Glomerular endothelial cell (primary cell): Measurements from ENCODE around the gene RPS6KC1. TPM values are rescaled to one million over a fixed set of nuclear protein-coding genes. Genes with fewer than 3 reads are reported as not detected.
"Not testable (repeated sequence)": the region's sequence is repeated elsewhere in the genome, so short reads cannot be mapped to it uniquely, and the experiment has no call there.

Source experiments
- DNase-seq: peaks from one replicate; pipeline ENCODE4 v3.0.0-alpha.2; 2011; ENCODE audit warnings: low read depth, low spot score; ENCODE audit errors: extremely low read depth
- total RNA-seq: library from RNA; depleted of rRNA; stranded (reverse); fragments of >200 nt; gene quantifications from 2 replicates; pipeline ENCODE4 v1.2.3, GENCODE V29; 2015

Gene RPS6KC1
- total RNA-seq, 1 donor from 2014 or later: 18.4 TPM

DNA sequence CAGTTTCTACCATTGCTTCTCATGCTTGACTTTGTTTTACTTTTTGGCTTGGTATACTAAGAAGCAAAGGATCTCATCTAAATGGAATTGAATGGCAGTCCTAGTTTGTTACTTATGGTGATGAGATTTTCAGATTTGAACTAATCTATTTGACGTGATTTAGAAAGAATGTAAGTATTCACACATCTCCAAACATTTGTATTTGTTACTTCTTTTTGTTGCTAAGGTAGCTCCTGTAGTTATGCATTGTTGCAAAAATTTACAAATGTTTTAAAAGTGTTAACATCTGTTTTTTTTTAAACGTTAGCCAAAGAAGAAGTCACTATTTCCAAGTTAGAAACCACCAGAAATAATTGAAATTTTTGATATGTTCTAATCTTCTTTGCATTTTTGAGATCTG lies 222.5 kb downstream of the RPS6KC1 start:
- DNase-seq: no peak

- DNase-seq: no peak
These were observed 223.1 kb downstream of the RPS6KC1 start for GRCh38 chr1:213274140-213274539.

DNA sequence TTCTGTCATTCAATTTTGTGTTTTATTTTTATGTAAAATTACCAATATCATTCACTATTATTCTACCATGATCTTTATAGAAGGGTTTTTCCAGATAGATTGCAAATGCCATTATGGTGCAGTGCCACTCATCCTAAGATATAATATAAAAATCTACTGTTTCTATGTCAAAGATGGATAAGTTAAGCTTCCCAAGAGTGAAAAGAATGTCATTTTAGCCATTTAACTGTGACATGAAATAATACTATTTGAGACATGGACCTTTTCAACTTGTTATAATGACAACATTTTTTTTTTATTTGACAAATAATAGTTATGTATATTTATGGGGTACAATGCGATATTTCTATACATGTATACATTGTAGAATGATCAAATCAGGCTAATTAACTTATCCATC lies 224.3 kb downstream of the RPS6KC1 start:
- DNase-seq: no peak

DNA sequence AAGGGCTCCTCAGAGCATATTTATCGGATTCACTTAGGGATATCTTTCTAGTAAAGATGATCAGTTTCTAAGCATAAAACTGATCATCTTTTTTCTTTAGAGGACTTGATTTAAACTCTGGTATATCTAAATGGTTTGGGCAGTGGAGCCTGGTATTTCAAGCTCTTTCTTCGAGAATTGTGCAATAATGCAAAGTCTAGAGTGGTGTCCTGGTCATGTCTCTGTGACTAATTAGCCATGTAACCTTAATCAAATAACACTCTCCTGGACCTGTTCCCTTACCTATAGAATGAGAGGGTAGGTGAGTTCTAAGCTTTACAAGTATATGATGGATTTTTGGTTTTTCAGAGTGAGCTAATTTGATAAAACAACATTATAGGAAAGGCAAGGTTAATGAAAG lies 225.2 kb downstream of the RPS6KC1 start:
- DNase-seq: no peak

DNA sequence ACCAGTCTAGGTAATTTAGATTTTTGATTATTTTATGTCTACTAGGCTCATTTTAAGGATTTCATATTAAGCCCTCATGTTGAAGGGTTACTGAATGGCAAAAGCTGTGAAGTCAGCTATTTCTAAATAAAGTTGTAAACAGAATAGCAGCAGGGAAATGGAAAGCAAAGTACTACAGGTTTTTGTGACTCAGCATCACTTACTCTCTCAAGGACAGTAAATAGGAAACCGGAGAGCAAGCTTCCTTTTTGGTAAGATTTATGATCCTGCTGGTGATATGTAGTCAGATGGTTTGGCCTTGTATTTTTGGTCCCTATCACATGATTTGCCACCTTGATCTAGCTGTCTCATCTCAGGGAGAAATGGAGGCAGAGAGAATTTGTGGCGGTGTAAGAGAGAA lies 226.0 kb downstream of the RPS6KC1 start:
- DNase-seq: no peak

GRCh38 chr1:213279410-213279809 lies 228.4 kb downstream of the RPS6KC1 start:
- DNase-seq: no peak

GRCh38 chr1:213281640-213282301 lies 230.7 kb downstream of the RPS6KC1 start:
- DNase-seq: no peak

DNA sequence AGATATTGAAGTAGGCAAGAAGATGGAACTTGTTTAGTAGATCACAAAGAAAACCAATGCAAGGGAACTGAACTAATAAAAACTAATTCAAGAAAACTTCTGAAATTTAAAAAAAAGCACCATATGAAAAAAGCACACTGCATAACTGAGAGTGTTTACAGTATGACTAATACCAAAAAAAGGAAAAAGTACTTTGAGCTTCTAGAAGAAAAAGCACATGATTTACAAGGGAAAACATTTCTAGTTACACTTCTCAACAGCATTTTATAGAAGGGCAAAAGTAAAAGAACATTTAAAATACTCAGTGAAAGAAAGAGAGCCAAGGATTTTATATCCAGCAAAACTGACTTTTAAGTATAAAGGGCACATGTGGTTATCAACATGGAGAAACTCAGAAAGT lies 233.6 kb downstream of the RPS6KC1 start:
- no peak for DNase-seq

DNA sequence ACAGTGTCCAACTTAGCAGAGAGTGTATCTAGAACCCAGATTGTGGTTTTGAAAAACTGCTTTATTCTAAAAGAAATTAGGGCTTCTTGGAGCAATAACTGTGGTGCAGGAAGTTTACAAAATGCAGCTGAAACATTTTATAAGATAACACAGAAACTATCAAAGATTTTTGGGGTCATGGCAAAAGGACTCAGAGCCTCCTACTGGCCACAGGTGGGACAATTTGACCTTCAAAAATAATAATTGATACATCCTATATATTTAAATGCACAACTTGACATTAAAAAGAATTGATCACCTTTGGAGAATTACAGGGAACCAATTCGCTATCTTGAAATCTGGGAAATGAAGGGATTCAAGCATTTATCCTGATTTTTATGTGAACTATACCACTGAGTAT lies 235.2 kb downstream of the RPS6KC1 start:
- DNase-seq: no peak

GRCh38 chr1:213287987-213288386 lies 236.9 kb downstream of the RPS6KC1 start:
- no peak for DNase-seq

DNA sequence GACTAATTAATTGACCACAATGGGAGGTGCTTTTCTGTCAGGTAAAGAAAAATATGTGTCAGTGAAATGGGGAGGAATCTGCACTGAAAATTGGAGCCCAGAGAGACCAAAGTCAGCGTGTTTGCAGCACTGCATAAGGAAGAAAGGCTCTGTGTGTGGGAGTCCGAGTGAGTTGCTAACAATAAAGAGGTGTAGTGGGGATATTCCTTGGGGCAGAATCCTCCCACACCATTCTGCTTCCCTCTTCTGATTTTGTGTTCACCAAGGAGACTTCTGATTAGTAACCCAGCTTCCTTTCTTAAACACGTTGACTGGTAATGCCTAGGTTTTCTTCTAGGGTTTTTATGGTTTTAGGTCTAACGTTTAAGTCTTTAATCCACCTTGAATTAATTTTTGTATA lies 240.5 kb downstream of the RPS6KC1 start:
- DNase-seq: no peak

GRCh38 chr1:213292614-213293013 lies 241.6 kb downstream of the RPS6KC1 start:
- DNase-seq: no peak

DNA sequence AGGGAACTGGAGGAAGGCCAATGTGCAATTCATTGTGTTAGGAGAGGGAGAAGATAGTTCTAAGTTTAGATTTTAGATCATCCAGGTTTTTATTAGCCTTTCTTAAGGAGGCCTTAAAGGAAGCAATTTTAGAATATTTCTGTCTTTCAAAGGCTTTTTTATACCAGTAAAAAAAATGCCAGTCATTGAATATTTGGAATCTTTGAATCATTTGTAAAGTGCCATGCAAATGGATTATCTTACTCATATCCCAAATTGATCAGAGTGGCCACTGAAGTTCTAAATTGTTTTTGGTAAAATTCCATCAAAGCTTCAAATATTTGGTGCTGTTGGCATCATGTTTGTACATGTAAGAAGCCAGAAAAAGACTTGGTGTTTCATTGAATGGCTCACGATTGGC lies 244.8 kb downstream of the RPS6KC1 start:
- DNase-seq: no peak

- DNase-seq: no peak
These were observed 245.5 kb downstream of the RPS6KC1 start for GRCh38 chr1:213296558-213296957.

- DNase-seq: no peak
These were observed 246.0 kb downstream of the RPS6KC1 start for GRCh38 chr1:213297021-213297420.

DNA sequence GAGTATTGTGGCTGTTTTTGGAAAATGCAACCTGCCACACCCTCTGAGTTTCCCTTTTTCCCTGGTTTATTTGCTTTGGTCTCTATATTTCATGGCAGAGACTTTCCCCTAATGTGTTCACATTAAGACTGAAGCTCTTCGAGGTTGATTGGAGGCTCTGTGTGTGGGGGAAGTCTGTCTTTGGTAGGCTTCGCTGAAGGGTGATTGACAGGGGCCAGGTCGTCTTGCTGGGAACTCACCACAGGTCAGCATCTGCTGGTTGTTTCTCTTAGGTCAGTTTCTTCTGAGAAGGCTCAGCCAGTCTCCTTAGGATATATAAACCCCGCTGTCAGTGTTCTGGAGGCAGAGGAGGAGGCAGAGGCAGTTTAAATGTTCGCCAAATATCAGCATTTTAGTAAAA lies 249.4 kb downstream of the RPS6KC1 start:
- DNase-seq: no peak

- DNase-seq: not testable (repeated sequence)
These were observed 250.5 kb downstream of the RPS6KC1 start for GRCh38 chr1:213301524-213301923.

DNA sequence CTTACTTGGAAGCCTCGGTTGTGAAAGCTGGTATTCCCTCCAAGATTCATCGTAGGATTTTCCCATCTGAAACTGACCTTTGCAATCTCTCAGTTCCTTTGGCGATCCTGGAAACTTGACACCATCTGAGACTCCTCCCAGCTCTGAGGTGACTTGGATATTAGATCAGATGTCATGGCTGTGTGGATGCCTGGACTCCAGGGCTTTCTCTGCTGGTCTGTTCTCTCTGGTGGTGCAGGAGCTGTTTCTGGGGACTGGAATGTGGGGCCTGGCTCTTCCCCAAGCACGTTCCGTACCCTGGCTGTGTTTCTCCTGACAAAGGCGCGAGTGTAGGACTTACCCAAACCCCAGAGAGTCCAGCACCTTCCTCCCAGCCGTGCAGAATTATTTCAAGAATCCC lies 252.2 kb downstream of the RPS6KC1 start:
- no peak for DNase-seq

GRCh38 chr1:213315571-213315970 lies 264.5 kb downstream of the RPS6KC1 start:
- no peak for DNase-seq

DNA sequence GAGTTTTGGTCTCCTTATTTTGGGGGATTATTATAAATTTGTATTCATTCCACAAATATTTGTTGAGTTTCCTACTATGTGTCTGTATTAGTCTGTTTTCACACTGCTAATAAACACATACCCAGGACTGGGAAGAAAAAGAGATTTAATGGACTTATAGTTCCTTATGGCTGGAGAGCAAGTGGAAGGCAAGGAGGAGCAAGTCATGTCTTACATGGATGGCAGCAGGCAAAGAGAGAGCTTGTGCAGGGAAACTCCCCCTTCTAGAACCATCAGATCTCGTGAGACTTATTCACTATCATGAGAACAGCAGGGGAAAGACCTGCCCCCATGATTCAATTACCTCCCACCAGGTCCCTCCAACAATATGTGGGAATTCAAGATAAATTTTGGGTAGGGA lies 267.4 kb downstream of the RPS6KC1 start:
- DNase-seq: not testable (repeated sequence)

- DNase-seq: no peak
These were observed 269.3 kb downstream of the RPS6KC1 start for GRCh38 chr1:213320191-213320870.
